GM12801 (cell line): ENCODE data around the gene TMEM45A.

Source experiments
- TF ChIP-seq, protein P1 (sequence below): IDR thresholded peaks from one replicate; pipeline ENCODE4 v1.5.1; 2011; ENCODE audit warnings: control low read depth; ENCODE audit not compliant: insufficient read length; ENCODE audit errors: extremely low read depth

The TMEM45A gene

GRCh38 chr3:100518244-100518643 is 25.8 kb downstream of the TMEM45A start:
- TF ChIP-seq, protein P1, sequence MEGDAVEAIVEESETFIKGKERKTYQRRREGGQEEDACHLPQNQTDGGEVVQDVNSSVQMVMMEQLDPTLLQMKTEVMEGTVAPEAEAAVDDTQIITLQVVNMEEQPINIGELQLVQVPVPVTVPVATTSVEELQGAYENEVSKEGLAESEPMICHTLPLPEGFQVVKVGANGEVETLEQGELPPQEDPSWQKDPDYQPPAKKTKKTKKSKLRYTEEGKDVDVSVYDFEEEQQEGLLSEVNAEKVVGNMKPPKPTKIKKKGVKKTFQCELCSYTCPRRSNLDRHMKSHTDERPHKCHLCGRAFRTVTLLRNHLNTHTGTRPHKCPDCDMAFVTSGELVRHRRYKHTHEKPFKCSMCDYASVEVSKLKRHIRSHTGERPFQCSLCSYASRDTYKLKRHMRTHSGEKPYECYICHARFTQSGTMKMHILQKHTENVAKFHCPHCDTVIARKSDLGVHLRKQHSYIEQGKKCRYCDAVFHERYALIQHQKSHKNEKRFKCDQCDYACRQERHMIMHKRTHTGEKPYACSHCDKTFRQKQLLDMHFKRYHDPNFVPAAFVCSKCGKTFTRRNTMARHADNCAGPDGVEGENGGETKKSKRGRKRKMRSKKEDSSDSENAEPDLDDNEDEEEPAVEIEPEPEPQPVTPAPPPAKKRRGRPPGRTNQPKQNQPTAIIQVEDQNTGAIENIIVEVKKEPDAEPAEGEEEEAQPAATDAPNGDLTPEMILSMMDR, result no peak

DNA sequence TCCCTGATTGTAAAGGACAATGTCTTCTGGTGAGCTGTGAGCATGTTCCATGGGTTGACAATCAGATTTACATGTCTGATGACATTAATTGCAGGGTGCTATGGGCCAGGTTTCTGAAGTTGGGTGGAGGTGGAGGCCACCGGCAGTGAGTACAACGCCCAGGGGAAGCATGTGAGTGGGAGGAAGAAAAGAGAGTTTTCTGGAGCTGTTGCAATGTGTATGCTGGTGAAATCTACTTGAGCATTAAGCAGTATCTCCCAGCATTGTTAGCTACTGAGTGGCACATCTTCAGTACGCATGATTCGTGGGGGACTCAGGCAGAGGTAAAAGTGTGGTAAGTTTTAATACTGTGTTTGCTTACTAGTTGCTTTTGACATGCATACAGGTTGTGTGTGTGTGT is 26.6 kb downstream of the TMEM45A start:
- TF ChIP-seq, protein P1, result no peak

DNA sequence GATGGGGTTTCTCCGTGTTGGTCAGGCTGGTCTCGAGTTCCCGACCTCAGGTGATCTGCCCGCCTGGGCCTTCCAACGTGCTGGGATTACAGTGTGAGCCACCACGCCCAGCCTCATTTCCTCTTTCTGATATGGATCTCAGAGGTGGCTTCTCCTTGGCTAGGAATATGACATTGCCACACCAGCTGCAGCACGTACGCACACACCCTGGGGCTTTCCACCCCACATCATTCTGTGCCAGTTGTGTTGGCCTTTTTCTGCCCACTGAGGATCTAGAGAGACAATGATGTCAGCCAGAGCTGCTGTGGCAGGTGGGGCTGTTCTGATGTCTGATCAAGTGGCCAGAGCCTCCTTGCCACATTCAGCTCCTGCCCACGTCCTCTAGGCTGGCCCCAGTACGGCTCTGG is 29.0 kb downstream of the TMEM45A start:
- TF ChIP-seq, protein P1, result no peak

GRCh38 chr3:100522125-100522524 is 29.7 kb downstream of the TMEM45A start:
- TF ChIP-seq, protein P1, result no peak

DNA sequence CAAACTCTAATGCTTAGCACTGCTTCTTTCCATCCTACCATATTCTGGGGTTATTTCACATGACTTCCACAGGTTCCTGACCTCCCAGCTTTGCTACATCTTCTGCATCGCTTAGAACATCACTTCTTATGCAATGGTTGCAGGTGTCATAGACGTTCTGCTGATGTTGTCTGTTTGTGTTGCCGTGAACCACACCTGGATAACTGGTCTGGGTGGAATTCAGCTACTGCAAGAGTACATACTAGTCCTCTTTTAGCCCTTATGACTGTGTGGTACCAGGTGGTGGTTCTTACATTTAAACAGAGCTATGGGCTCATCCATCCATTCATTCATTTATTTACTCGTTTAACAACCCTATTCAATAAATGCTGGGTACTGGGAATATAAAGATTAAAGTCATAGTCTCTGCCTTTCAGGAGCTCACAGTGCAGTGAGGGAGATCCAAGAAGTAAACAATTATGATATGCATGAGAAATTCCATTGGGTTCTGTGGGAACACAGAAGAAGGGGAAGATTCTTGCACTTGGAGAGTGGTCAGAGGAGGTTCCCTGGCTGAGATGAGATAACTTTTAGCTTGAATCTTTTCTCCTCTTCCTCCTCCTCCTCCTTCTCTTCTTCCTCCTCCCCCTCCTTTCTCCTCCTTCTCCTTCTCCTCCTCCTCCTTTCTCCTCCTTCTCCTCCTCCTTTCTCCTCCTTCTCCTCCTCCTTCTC is 30.8 kb downstream of the TMEM45A start:
- TF ChIP-seq, protein P1, result no peak

- TF ChIP-seq, protein P1, result no peak
Observed at GRCh38 chr3:100525753-100526612, 33.6 kb downstream of the TMEM45A start.

DNA sequence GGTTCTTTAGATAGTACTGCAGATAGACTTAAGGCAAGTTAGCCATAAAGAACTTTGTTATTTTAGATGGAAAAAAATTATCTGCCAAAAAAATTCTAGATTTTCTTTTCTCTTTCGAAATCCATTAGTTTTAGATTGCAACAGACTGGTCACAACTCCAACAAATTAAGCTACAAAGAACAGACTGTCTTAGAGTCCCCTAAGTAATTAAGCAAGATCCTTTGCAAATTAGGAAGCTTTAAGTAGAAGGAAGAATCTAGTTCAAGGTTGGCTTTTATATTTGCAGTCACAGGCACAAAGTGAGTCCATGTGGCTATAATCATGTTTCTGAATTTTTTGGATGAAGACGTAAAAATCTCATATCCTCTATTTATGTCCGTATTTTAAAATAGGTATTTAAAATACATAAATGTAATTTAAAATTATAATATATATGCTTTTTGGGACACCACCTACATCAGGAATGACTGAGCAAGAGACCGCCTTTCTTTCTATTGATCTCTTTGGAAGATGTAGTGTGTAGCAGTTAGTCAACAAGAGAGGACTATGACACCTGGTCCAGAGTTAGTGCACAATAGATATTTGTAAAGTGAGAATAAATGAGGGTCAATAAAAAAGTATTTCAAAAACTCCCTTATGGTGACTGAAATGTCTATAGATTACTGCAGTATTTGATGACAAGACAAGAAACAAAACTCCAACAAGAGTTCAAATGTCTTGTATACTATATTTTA is 34.4 kb downstream of the TMEM45A start:
- TF ChIP-seq, protein P1, result no peak
